NCI-H2029 (cell line): ENCODE results near the gene SNAI1.
"Not testable (repeated sequence)": the region's sequence is repeated elsewhere in the genome, so short reads cannot be mapped to it uniquely, and the experiment has no call there.

ENCODE experiments used
- DNase-seq: peaks from one replicate; lab custom pipeline; 2025; lab: John Stamatoyannopoulos, UW

The SNAI1 gene

DNA sequence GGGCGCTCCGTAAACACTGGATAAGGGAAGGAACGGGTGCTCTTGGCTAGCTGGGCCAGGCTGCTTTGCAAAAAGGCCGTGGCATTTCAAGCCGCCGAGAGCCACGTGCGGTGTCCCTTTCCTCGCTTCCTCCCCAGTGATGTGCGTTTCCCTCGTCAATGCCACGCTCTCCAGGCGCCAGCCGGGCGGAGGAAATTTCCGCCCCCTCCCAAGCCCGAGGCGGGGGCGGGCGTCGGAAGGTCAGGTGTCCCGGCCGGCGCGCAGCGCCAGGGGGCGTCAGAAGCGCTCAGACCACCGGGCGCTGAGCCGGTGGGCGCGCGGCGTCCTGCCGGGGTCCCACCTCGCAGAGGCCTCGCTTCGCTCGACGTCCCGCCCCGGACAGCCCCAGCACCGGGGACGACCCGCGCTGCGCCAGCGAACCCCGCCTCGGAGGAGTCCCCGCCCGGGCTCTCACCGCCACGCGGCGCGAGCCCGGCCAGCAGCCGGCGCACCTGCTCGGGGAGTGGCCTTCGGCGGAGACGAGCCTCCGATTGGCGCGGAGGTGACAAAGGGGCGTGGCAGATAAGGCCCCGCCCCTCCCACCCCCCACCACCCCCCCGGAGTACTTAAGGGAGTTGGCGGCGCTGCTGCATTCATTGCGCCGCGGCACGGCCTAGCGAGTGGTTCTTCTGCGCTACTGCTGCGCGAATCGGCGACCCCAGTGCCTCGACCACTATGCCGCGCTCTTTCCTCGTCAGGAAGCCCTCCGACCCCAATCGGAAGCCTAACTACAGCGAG is at the start of gene SNAI1:
Gene SNAI1 (plus strand): TSS at position 635 of the 777 bp plus-strand sequence. CDS start 80 bp downstream, at position 715.
- DNase-seq, result peak; percentile 86

DNA sequence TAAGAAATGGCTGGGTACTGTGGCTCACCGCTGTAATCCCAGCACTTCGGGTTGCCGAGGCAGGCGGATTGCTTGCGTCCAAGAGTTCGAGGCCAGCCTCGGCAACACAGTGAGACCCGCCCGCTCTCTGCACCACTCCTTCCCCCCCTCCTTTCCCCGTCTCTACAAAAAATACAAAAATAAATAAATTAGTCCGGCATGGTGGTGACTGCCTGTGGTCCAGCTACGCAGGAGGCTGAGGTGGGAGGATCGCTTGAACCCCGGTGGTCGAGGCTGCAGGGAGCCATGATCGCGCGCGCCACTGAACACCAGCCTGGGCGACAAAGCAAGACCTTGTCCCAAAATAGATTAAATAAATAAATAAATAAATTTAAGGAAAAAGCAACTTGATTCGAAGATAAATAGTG is 47.0 kb upstream of the SNAI1 start:
- DNase-seq, result no peak

DNA sequence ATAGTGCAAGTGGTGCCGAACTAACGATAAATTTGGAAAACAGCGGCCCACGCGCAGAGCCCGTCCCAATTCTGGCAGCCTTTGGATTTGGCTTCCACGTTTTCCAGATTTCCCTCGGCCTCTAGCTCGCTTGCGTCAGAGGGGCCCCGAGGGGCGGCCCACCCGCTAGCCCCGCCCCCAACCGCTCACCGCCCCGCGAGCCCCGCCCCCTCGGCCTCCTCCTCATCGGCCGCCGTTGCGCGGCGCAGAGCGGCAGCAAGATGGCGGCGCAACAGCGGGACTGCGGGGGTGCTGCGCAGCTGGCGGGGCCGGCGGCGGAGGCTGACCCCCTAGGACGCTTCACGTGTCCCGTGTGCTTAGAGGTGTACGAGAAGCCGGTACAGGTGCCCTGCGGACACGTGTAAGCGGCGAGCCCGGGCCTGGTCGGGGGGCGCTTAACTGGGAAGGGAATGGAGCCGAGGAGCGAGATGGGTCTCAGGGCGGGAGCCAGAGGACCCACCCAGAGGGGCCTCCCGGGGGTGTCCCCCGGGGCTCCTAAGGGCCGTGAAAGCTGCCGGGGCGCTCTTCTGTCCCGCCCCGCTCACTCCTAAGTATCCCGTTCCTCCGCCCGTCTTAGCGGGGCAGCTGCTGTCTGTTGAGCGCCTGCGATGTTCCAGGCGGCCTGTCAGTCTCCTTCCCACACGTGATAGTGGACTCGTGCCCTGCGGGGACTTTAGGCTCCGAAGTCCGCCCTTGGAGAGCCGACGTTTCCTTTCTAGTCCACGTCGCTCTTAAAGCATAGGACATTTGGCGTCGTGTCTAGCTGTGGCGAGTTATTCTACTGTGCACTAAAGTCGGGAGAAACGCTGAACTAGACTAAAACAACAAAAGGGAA is 46.4 kb upstream of the SNAI1 start, which contains the start of gene RNF114:
Gene RNF114 (plus strand): TSS at position 245 of the 874 bp plus-strand sequence. CDS start 16 bp downstream, at position 261.
- DNase-seq, result peak; percentile 87

DNA sequence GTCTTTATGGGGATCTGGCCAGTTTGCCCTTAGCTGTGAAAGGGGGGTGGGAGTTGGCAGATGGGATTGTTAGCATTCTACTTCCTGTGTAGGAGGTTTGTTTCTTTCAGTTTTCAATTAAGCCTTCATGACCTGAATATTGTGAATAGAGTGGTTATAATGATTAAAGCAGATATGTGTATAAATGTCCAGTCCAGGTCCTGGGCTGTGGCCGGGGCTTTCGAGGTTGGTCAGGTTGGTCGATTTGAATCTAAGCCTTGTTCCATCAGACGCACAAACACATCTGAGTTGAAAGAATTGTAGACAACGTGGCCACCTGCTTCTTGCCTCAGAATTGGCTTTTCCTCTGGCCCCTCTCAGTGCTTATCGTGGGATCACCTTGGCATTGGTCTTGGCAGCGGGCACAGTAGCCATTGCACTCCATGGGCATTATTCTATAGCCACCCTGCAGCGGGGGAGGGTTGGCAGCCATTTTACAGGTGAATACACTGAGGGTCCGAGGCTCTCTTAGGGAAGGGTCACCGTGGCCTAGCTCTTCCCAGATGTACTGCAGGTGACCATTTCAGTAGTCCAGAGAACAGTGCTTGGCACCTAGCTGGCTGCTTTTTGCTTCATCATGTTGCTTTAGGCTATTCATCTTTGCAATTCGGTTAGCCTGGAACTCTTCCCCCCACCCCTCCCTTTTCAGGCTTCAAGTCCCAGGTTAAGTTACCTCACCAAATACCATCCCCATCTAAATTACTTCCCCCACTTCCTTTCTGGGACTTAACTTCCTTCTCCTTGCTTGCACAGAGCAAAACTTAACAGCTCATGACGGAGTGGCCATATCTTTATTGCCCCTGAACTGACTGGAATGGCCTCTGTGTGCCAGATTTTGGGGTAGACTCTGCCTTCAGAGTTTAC is 45.5 kb upstream of the SNAI1 start:
- DNase-seq, result no peak

DNA sequence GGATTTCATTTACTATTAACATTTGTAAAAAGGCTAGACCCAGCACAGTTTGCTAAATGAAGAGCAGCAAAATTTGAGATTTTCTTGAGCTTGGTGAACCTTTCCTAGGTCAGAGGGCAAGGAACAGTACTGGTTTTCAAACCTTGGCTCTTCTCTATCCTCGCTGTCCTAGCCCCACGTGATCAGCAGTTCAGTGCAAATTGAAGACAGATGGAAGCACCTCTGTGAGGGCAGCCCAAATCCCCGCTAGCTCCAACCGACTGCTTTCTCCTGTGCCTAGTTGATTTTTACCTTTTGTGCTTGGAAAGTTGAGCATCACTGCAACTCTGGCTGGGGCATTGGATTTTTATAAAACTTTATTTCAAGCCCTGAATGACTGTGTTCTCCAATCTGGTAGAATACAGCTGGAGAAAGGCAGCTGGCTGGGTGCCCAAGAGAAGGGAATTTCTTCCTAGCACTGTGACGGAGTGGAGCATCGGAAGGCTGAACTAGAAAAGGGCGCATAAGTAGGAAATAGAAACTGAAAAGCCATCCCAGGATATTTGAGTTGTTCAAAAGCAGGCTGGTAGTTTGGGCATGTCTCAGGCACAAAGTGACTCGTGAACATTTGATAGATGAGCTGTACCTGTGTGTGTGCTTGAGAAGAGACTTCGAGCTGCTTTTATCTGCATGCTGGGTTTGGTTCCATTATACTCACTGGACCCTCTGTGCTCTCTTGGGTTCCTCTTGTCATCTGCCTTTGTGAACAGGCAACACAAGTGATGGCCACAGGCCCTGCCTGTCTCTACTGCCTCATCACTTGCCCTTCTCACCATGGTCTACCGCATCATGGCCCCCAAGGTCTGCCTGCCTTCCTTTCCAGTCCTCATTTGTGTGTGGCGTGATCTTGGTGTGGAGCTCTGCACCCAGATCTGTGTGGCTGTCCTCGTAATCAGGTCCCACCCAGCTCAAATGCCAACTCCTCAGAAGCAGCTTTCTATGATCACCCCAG is 44.3 kb upstream of the SNAI1 start:
- no peak for DNase-seq

DNA sequence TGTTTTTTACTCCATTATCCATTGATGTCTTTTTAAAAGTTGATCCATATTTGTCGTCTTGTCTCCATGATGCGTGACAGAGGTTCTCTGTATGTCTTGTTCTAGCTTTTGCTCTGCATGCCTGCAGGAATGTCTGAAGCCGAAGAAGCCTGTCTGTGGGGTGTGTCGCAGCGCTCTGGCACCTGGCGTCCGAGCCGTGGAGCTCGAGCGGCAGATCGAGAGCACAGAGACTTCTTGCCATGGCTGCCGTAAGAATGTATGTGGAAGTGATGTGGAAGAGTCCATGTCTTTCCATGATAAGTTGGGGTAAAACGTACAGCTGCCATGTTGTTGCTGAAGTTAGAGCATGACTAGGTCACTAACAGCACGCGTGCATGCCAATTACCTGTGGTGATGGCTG is 41.3 kb upstream of the SNAI1 start:
- DNase-seq, result no peak

DNA sequence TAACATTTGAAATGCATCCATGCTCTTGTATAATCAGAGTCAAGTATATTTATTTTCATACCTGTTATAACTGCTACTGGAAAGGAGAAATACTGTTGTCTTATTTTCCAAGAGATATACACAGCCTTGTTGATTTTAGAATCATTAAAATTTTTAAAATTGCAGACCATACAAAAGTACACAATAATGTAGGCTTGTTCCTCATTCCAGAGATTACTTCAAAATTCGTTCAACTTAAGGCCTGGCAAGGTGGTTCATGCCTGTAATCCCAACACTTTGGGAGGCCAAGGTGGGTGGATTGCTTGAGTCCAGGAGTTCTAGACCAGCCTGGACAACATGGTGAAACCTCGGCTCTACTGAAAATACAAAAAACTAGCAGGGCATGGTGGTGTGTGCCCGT is 40.5 kb upstream of the SNAI1 start:
- DNase-seq, result no peak

DNA sequence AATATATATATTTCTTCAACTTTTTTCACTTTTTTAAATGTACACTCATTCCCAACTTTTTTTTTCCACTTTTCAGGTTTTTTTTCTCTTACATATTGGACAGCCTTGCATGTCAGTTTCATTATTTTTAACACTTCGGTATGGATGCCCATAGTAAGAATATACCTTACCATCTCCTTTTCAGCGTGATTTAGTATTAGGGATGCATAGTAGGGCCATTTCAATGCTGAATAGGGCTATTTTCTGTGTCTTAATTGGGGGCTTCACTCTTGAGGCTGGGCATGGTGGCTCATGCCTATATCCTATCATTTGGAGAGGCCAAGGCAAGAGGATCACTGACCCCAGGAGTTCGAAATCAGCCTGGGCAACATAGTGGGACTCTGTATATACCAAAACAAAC is 39.8 kb upstream of the SNAI1 start:
- no peak for DNase-seq

DNA sequence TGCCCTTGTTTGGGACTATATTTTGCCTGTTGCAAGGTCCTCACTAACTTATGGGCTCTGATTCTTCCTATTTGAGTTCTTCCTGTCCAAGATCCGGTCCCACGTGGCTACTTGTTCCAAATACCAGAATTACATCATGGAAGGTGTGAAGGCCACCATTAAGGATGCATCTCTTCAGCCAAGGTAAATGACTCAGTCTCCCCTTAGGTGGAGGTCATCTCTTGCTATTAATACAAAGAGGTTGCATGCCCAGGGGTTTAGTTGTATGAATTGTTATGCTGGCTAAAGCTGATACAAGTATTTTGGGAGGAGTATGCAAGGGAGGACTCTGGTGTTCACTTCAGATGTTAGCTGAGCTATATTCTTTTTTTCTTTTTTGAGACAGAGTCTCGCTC is 37.5 kb upstream of the SNAI1 start:
- DNase-seq, result no peak

DNA sequence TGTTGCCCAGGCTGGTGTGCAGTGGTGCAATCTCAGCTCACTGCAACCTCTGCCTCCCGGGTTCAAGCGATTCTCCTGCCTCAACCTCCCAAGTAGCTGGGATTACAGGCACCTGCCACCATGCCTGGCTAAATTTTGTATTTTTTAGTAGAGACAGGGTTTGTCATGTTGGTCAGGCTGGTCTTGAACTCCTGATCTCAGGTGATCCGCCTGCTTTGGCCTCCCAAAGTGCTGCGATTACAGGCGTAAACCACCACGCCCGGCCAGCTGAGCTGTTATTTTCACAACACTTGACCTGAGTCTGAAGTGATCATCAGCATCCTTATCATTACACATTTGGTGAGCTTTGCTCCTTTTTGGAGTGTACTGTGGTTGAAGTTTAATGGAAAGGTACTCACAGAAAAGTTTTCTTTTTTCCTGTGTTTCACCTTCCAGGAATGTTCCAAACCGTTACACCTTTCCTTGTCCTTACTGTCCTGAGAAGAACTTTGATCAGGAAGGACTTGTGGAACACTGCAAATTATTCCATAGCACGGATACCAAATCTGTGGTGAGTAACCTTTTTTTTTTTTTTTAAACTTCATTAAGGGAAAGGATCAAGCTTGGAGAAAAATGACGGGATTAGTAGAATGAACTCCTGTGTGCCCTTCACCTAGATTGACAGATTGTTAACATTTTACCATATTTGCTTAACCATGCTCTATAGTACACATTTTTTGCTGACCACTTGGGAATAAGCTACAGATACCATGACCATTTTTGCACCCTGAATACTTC is 36.9 kb upstream of the SNAI1 start:
- no peak for DNase-seq

DNA sequence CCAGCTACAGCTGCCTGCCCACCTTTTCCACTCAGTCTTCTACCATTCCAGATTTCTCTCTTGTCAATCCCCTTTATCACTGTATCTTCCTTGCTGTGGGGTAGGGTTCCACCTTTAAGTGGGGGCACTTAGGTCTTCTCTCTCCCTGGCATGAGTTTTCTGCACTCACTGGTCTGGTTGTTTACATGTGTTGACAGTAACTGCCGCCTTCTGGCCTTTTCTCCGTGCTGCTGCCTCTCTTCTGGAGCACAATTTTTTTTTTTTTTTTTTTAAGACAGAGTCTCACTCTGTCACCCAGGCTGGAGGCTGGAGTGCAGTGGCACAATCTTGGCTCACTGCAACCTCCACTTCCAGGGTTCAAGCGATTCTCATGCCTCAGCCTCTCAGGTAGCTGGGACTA is 34.6 kb upstream of the SNAI1 start:
- no peak for DNase-seq

DNA sequence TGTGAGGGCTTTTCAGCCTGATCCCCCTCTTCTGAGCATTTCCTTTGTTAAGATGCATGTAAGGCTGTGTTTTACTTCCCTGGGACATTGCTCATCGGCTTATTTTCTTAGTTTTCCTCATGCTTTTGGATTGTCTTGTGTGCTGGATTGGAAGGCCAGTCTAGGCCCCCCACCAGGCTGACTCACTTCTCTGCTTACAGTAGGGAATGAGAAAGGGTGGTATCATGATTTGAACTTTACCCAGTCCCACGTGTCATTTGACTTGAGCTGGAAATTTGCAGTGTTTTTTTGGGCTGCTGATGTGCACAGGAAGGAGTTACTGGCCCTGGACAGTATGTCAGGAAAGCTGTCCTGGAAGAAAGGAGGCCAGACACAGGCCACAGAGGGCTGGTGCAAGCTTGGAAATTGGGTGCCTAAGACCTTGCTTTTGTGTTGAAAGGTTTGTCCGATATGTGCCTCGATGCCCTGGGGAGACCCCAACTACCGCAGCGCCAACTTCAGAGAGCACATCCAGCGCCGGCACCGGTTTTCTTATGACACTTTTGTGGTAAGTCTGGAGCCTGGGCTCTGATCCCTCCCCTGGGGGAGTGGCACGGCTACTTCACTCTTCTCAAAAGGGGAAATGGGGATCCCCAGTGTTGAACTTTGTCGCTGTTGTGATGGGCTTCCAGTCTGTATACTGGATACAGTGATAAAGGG is 33.8 kb upstream of the SNAI1 start:
- DNase-seq, result no peak

DNA sequence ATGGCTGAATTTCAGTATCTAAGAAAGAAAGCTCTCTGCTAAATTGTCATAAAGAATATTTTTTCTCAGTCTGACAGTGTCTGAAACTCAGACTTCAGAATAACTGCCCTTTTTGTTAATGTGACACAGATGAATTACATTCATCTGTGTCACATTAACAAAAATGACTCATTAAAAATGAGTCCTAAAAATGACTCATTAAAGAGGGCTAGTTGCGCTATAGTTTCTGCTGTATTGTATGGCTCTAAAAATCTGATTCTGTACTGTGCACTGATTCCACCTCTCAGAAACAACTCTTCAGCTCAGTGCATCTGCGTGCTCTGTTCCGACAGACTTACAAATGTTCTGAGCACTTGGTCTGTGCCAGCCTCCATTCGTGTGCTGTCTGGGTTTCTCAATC is 31.6 kb upstream of the SNAI1 start:
- no peak for DNase-seq

DNA sequence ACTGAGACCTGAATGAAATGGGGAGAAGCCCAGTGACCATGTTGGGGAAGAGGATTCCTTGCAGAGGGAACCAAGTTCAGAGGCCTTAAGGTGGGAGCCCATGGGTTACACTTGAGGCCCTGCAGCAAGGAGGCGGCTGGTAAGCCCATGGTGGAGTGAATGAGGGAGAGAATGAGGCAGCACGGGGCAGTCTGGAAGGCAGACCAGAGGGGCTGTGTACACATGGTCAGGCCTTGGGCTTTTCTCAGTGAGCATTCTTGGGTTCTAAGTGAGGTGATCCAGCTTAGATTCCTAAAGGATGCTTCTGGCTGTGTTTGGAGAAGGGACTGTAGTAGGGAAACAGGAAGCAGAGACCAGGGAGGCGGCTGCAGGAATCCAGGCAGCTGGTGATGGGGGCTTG is 27.6 kb upstream of the SNAI1 start:
- no peak for DNase-seq

DNA sequence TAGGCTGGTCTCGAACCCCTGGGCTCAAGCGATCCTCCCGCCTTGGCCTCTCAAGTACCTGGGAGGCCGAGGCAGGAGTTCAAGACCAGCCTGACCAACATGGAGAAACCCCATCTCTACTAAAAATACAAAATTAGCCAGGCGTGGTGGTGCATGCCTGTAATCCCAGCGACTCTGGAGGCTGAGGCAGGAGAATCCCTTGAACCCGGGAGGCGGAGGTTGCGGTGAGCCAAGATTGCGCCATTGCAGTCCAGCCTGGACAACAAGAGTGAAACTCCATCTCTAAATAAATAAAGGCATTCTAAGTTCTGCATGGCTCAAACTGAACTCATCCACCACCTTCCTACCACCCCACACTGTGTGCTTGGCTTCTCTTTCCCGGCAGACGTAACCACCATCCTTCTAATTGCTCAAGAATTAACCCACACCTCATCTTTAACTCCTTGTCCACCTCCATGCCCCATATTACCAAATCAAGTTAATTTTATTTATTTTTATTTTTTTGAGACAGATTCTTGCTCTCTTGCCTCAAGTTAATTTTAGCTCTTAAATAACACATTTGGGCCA is 26.9 kb upstream of the SNAI1 start:
- not testable (repeated sequence) for DNase-seq

DNA sequence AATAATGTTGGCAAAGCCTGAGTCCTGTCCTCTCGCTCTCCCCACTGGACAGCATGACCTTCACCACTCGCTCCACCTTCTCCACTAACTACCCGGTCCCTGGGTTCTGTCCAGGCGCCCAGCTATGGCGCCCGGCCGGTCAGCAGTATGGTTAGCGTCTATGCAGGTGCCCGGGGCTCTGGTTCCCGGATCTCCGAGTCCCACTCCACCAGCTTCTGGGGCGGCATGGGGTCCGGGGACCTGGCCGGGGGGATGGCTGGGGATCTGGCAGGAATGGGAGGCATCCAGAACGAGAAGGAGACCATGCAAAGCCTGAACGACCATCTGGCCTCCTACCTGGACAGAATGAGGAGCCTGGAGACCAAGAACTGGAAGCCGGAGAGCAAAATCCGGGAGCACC is 26.1 kb upstream of the SNAI1 start:
- DNase-seq, result no peak

DNA sequence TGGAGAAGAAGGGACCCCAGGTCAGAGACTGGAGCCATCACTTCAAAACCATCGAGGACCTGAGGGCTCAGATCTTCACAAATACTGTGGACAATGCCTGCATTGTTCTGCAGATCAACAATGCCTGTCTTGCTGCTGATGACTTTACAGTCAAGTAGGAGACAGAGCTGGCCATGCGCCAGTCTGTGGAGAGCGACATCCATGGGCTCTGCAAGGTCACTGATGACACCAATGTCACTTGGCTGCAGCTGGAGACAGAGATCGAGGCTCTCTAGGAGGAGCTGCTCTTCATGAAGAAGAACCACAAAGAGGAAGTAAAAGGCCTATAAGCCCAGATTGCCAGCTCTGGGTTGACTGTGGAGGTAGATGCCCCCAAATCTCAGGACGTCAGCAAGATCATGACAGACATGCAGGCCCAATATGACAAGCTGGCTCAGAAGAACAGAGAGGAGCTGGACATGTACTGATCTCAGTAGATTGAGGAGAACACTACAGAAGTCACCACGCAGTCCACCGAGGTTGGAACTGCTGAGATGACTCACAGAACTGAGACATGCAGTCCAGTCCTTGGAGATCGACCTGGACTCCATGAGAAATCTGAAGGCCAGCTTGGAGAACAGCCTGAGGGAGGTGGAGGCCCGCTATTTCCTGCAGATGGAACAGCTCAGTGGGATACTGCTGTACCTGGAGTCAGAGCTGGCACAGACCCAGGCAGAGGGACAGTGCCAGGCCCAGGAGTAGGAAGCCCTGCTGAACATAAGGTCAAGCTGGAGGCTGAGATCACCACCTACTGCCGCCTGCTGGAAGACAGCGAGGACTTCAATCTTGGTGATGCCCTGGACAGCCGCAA is 25.5 kb upstream of the SNAI1 start:
- peak; percentile 41 for DNase-seq

DNA sequence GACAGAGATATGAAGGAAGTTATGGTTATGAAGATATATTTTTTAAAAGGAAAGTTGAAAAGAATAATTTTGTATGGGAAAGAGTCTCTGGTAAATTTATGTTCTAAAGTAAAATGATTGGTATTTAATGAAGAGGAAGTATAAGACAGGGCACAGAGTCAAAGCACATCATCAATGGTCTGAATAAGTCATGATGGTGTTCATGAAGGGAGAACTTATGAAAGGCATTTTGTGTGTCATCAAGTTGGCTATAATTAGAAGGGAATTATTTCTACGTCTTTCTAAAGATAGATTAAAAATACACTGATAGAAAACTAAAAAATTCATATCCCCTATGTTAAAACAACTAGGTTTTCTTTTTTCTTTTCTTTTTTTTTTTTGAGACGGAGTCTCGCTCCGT is 21.4 kb upstream of the SNAI1 start:
- no peak for DNase-seq
